GM12878 (cell line): ENCODE measurements around the gene DTD1. TPM values are rescaled to one million over a fixed set of nuclear protein-coding genes. Genes with fewer than 3 reads are reported as not detected.

ENCODE experiments used
- ATAC-seq: fragments of 200-7000 bp; cut with Tn5 transposase; 3 replicates; pipeline ENCODE4 v1.9.1; 2020; ENCODE audit warnings: mild to moderate bottlenecking, moderate library complexity
- BruUV-seq: library from RNA; stranded (reverse); fragments of 400-500 nt; replicated peaks from 2 replicates; lab custom pipeline; 2021; lab: Mats Ljungman, UMichigan
- CTCF ChIA-PET: fragments of 300-600 bp; sonication (Branson Sonifier 250); formaldehyde crosslinking; extraction: SDS; loops from one replicate; lab custom pipeline; 2021; ENCODE audit warnings: inconsistent platforms; lab: Yijun Ruan, JAX
- POLR2A ChIA-PET: fragments of 350-600 bp; formaldehyde crosslinking; extraction: SDS; loops from one replicate; lab custom pipeline; 2021; ENCODE audit warnings: inconsistent platforms; lab: Charles Lee
- RAD21 ChIA-PET: fragments of 300-600 bp; sonication (Branson Sonifier 250); formaldehyde crosslinking; loops from one replicate; lab custom pipeline; 2023; ENCODE audit warnings: antibody characterized with exemption; ENCODE audit not compliant: unreplicated experiment; lab: Charles Lee
- SMC1A ChIA-PET: fragments of 300-600 bp; sonication (Branson Sonifier 250); formaldehyde crosslinking; loops from one replicate; lab custom pipeline; 2023; ENCODE audit not compliant: unreplicated experiment, uncharacterized antibody; lab: Charles Lee
- DNase-seq: peaks from one replicate; pipeline ENCODE4 v3.0.0-alpha.2; 2011; ENCODE audit warnings: low read depth, low spot score
- FAIRE-seq: peaks from 3 replicates; lab custom pipeline; 2011; peaks lifted over from hg19 to GRCh38; lab: Jason Lieb, UNC
- H2AFZ ChIP-seq: 2 replicates; pipeline ENCODE4 v1.6.0; 2011; ENCODE audit warnings: low read depth, low read length, control low read depth; ENCODE audit not compliant: control insufficient read depth
- H3K27ac ChIP-seq: 2 replicates; pipeline ENCODE4 v1.5.1; 2011; ENCODE audit warnings: control low read depth; ENCODE audit not compliant: control insufficient read depth, insufficient read depth
- H3K27me3 ChIP-seq, 2 experiments: replicated peaks in 1 of 2; 2 replicates each; pipeline versions ENCODE4 v1.6.0 to v1.6.1; 2011; ENCODE audit warnings: low read length in 1 of 2; ENCODE audit not compliant: control insufficient read depth in 2 of 2, insufficient read depth in 2 of 2
- H3K36me3 ChIP-seq, 2 experiments: 2 replicates each; pipeline ENCODE4 v1.5.1; 2011; ENCODE audit warnings: low read length in 1 of 2; ENCODE audit not compliant: control insufficient read depth in 2 of 2, insufficient read depth in 2 of 2
- H3K4me1 ChIP-seq: 2 replicates; pipeline ENCODE4 v1.6.1; 2011; ENCODE audit warnings: mild to moderate bottlenecking, low read length, moderate library complexity, mixed read lengths; ENCODE audit not compliant: control insufficient read depth, insufficient read depth
- H3K4me2 ChIP-seq: 2 replicates; pipeline ENCODE4 v1.6.0; 2011; ENCODE audit warnings: control low read depth; ENCODE audit not compliant: control insufficient read depth, insufficient read depth
- H3K4me3 ChIP-seq: fragments of 200-600 bp; sonication (generic); 2 replicates; pipeline ENCODE4 v1.5.1; 2016
- H3K79me2 ChIP-seq: 2 replicates; pipeline ENCODE4 v1.6.0; 2011; ENCODE audit warnings: low read length; ENCODE audit not compliant: control insufficient read depth, insufficient read depth
- H3K9ac ChIP-seq: 2 replicates; pipeline ENCODE4 v1.8.0; 2011; ENCODE audit warnings: low read length, control low read depth, mixed read lengths; ENCODE audit not compliant: control insufficient read depth, insufficient read depth
- H3K9me3 ChIP-seq: replicated peaks from 3 replicates; pipeline ENCODE4 v1.5.1; 2011; ENCODE audit warnings: mild to moderate bottlenecking, low read length; ENCODE audit not compliant: control insufficient read depth, insufficient read depth
- H4K20me1 ChIP-seq: 2 replicates; pipeline ENCODE4 v1.6.0; 2011; ENCODE audit not compliant: control insufficient read depth, insufficient read depth
- ATF2 ChIP-seq: IDR thresholded peaks from 2 replicates; pipeline ENCODE4 v1.6.1; 2012; ENCODE audit warnings: low read length, inconsistent platforms
- FOS ChIP-seq: IDR thresholded peaks from 3 replicates; pipeline ENCODE4 v1.6.1; 2011; ENCODE audit warnings: borderline replicate concordance; ENCODE audit not compliant: insufficient read length; ENCODE audit errors: extremely low read depth
- FOXM1 ChIP-seq: IDR thresholded peaks from 2 replicates; pipeline ENCODE4 v1.6.1; 2012; ENCODE audit warnings: low read depth, mild to moderate bottlenecking, inconsistent platforms, low read length, moderate library complexity
- RAD21 ChIP-seq: IDR thresholded peaks from 2 replicates; pipeline ENCODE4 v1.6.1; 2011; ENCODE audit warnings: mild to moderate bottlenecking, low read depth, low read length, moderate library complexity; ENCODE audit not compliant: insufficient read depth
- SMC3 ChIP-seq: IDR thresholded peaks from 2 replicates; pipeline ENCODE4 v1.6.1; 2011; ENCODE audit warnings: low read length, improper control_type of control experiment, borderline replicate concordance
- SREBF2 ChIP-seq: IDR thresholded peaks from 2 replicates; pipeline ENCODE4 v1.6.1; 2012; ENCODE audit warnings: mild to moderate bottlenecking, low read length
- WGBS: methylation state at CpG from one replicate; pipeline ENCODE4 v1.1.6; 2016; ENCODE audit warnings: low lambda C conversion rate; ENCODE audit not compliant: insufficient replicate concordance, insufficient coverage; ENCODE audit errors: missing lambda C conversion rate; 5-methylcytosine and 5-hydroxymethylcytosine counted together
- in situ Hi-C: fragments of 300-500 bp; cut with MboI; formaldehyde crosslinking; loops from 9 replicates; pipeline ENCODE4 v1.14.3; 2018; ENCODE audit warnings: mixed read lengths
- intact Hi-C: fragments of 100-400 bp; cut with micrococcal nuclease; formaldehyde crosslinking; loops from one replicate; pipeline ENCODE4 v1.14.2; 2022; ENCODE audit not compliant: unreplicated experiment
- polyA plus RNA-seq, 11 experiments: library from polyadenylated mRNA; depleted of rRNA in 4 of 11; unstranded in 6 of 11; stranded (reverse) in 5 of 11; fragments of >200 nt; fragmentation: Nextera tagmentation in 4 of 11; fragmentation: Illumina TruSeq in 1 of 11; extraction: Ambion mirVana in 4 of 11; extraction: Trizol in 1 of 11; gene quantifications; 1 replicate in 1 of 11; 2 replicates in 10 of 11; pipeline versions ENCODE4 v1.2.1 to v1.2.3, GENCODE V29; 2011 to 2016; ENCODE audit warnings: inconsistent platforms in 2 of 11, missing spikeins in 2 of 11, low read depth in 1 of 11
- total RNA-seq, 4 experiments: library from RNA; depleted of rRNA in 3 of 4; stranded (reverse); fragments of >200 nt in 3 of 4; fragmentation: Illumina TruSeq in 1 of 4; extraction: Trizol in 1 of 4; gene quantifications; 2 replicates each; pipeline versions ENCODE4 v1.2.1 to v1.2.3, GENCODE V29; 2013 to 2021

Gene DTD1
- total and polyA plus RNA-seq, 10 of the 15 experiments (the other 5 are each of a cell fraction or from before 2014, with no cell fraction given), result 24.3 to 99.8 (median 63.3) TPM

- no peak for TF ChIP-seq SREBF2
- TF ChIP-seq, all 136 proteins: peak for 0
These were observed 111.0 kb downstream of the DTD1 start (continued) for GRCh38 chr20:18698735-18699380.

GRCh38 chr20:18701969-18702368, 114.1 kb downstream of the DTD1 start:
- H3K36me3 ChIP-seq, result no peaks in the 10 kb centered on the region
- TF ChIP-seq ATF2, result no peak
- TF ChIP-seq FOXM1, result no peak
- no peak for TF ChIP-seq SMC3
- no peak for TF ChIP-seq FOS
- no peak for TF ChIP-seq RAD21
- TF ChIP-seq, all 136 proteins: peak for 0
- intact Hi-C loops (no loop called here), in situ Hi-C loops (no loop called here)
- WGBS, result 69% methylated on average over 3 of the region's 3 CpGs
- Histone ChIP-seq H3K9me3 (no peaks in the 10 kb centered on the region), H3K4me2 (no peak overlapping the region), H3K9ac (no peak overlapping the region), H3K4me1 (no peaks in the 10 kb centered on the region), H3K27me3 (no peaks in the 10 kb centered on the region), H3K79me2 (no peaks in the 10 kb centered on the region), H4K20me1 (no peaks in the 10 kb centered on the region), H3K27ac (no peak overlapping the region), H3K4me3 (no peak overlapping the region), H2AFZ (no peak overlapping the region)
- no TSS peak for BruUV-seq
- ChIA-PET CTCF (no interaction called here), SMC1A (interaction anchor here (1.0 kb wide), 1 partner anchor 49 kb away, joined by 3 read pairs; no protein-coding TSS in a partner anchor), POLR2A (no interaction called here), RAD21 (no interaction called here)
- ATAC-seq (no peak), DNase-seq (no peak), FAIRE-seq (no peak)
